Measurements from ENCODE around the gene SF3A2.

DNA sequence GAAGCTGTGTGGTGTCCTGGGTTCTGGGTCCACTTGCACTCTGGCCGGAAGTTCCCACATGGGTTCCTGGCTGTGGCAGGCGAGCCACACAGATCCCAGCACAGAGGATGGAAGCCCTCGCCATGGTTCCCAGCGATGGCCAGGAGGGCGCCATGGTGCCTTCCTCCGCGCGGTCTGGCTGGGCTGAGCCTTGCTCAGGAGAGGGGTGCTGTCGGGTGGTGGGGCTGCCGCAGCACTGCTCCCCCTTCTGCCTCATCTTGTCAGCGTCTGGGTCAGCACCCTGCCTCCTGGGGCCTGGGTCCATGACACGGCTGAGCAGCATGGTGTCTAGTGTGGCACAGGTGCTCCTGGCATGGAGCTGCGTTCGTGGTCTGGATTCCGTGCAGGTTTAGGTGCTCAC is 39.4 kb upstream of the SF3A2 start:
- no peak for TF ChIP-seq RARB (CRISPR knock-in tag; IDR thresholded peaks at IDR 0.05)
- TF ChIP-seq SNAI2 (CRISPR knock-in tag; IDR thresholded peaks at IDR 0.05): no peak
- TF ChIP-seq, protein P1, sequence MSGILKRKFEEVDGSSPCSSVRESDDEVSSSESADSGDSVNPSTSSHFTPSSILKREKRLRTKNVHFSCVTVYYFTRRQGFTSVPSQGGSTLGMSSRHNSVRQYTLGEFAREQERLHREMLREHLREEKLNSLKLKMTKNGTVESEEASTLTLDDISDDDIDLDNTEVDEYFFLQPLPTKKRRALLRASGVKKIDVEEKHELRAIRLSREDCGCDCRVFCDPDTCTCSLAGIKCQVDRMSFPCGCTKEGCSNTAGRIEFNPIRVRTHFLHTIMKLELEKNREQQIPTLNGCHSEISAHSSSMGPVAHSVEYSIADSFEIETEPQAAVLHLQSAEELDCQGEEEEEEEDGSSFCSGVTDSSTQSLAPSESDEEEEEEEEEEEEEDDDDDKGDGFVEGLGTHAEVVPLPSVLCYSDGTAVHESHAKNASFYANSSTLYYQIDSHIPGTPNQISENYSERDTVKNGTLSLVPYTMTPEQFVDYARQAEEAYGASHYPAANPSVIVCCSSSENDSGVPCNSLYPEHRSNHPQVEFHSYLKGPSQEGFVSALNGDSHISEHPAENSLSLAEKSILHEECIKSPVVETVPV (CRISPR knock-in tag; IDR thresholded peaks at IDR 0.05): no peak
- TF ChIP-seq TSHZ2 (CRISPR knock-in tag; IDR thresholded peaks at IDR 0.05): no peak
- TF ChIP-seq, protein P2, sequence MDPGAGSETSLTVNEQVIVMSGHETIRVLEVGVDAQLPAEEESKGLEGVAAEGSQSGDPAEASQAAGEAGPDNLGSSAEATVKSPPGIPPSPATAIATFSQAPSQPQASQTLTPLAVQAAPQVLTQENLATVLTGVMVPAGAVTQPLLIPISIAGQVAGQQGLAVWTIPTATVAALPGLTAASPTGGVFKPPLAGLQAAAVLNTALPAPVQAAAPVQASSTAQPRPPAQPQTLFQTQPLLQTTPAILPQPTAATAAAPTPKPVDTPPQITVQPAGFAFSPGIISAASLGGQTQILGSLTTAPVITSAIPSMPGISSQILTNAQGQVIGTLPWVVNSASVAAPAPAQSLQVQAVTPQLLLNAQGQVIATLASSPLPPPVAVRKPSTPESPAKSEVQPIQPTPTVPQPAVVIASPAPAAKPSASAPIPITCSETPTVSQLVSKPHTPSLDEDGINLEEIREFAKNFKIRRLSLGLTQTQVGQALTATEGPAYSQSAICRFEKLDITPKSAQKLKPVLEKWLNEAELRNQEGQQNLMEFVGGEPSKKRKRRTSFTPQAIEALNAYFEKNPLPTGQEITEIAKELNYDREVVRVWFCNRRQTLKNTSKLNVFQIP (CRISPR knock-in tag; IDR thresholded peaks at IDR 0.05; ENCODE audit: borderline replicate concordance, low read depth): no peak
- TF ChIP-seq ZFP30 (CRISPR knock-in tag; IDR thresholded peaks at IDR 0.05): no peak
- no peak for TF ChIP-seq ZNF565 (CRISPR knock-in tag; conservative IDR thresholded peaks at IDR 0.05; ENCODE audit: low read depth)
- TF ChIP-seq GLIS3 (CRISPR knock-in tag; IDR thresholded peaks at IDR 0.05): no peak
- no peak for TF ChIP-seq PATZ1 (CRISPR knock-in tag; IDR thresholded peaks at IDR 0.05; ENCODE audit: borderline replicate concordance)
- TF ChIP-seq OSR1 (CRISPR knock-in tag; IDR thresholded peaks at IDR 0.05): no peak
